SU-DHL-6 (cell line): ENCODE data around the gene NKX6-2.

ENCODE experiments used
- EZH2phosphoT487 ChIP-seq: fragments of 200-600 bp; sonication (generic), shearing (Covaris generic); conservative IDR thresholded peaks from 2 replicates; pipeline ENCODE4 v1.6.1; 2018; ENCODE audit warnings: mild to moderate bottlenecking, antibody characterized with exemption, low read length, moderate library complexity, mixed read lengths
- TF ChIP-seq, protein P1 (sequence below): fragments of 200-600 bp; sonication (generic); IDR thresholded peaks from one replicate; pipeline ENCODE4 v1.5.1; 2017; ENCODE audit warnings: antibody characterized with exemption, mild to moderate bottlenecking, low read length, moderate library complexity; ENCODE audit not compliant: insufficient read depth, poor library complexity, severe bottlenecking

DNA sequence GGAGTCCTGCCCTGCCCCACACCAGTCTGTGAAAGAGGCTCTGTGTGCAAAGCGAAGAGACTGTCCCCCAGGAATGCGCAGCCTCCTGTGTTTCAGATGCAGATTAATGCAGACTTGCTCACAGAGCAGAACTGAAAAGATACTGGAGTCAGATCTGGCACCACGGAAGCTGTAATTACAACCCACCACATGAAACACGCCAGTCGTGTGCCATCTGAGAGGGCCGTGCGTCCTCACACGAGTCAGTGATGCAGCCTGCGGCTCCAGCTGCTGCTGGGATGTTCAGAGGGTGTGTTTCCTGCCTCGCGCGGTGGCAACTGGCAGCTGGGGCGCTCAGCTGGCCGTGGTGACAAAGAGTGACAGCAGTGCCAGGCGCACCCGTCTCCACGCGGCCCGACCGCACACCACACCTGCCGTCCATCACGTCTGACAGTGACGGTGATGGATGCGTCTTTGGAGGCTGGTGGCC is 50.0 kb downstream of the NKX6-2 start:
- TF ChIP-seq, protein P1, sequence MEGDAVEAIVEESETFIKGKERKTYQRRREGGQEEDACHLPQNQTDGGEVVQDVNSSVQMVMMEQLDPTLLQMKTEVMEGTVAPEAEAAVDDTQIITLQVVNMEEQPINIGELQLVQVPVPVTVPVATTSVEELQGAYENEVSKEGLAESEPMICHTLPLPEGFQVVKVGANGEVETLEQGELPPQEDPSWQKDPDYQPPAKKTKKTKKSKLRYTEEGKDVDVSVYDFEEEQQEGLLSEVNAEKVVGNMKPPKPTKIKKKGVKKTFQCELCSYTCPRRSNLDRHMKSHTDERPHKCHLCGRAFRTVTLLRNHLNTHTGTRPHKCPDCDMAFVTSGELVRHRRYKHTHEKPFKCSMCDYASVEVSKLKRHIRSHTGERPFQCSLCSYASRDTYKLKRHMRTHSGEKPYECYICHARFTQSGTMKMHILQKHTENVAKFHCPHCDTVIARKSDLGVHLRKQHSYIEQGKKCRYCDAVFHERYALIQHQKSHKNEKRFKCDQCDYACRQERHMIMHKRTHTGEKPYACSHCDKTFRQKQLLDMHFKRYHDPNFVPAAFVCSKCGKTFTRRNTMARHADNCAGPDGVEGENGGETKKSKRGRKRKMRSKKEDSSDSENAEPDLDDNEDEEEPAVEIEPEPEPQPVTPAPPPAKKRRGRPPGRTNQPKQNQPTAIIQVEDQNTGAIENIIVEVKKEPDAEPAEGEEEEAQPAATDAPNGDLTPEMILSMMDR: no peak
- no peak for TF ChIP-seq EZH2phosphoT487
